Endothelial cell of umbilical vein (primary cell): Measurements from ENCODE around the gene RIPK3. TPM values are rescaled to one million over a fixed set of nuclear protein-coding genes. Genes with fewer than 3 reads are reported as not detected.

Experiments
- BruUV-seq: library from RNA; stranded (reverse); fragments of 400-500 nt; replicated peaks from 2 replicates; lab custom pipeline; 2021; lab: Mats Ljungman, UMichigan
- CTCF ChIA-PET: fragments of 300-600, 350-600 bp; sonication (Branson Sonifier 250); formaldehyde crosslinking; loops from one replicate; lab custom pipeline; 2021; ENCODE audit warnings: antibody characterized with exemption, inconsistent platforms; lab: Charles Lee
- POLR2A ChIA-PET: fragments of 300-600, 350-600 bp; sonication (Branson Sonifier 250); formaldehyde crosslinking; loops from one replicate; lab custom pipeline; 2021; ENCODE audit warnings: antibody characterized with exemption, inconsistent platforms; lab: Charles Lee
- DNase-seq: peaks from one replicate; pipeline ENCODE4 v3.0.0-alpha.2; 2011; ENCODE audit warnings: low read depth, low spot score
- FAIRE-seq: peaks from 2 replicates; lab custom pipeline; 2011; peaks lifted over from hg19 to GRCh38; lab: Jason Lieb, UNC
- H2AFZ ChIP-seq: 2 replicates; pipeline ENCODE4 v1.6.0; 2012; ENCODE audit warnings: low read depth, low read length, control low read depth, inconsistent platforms
- H3K27ac ChIP-seq: 2 replicates; pipeline ENCODE4 v1.5.1; 2011; ENCODE audit warnings: low read depth, mild to moderate bottlenecking, control low read depth, low read length, moderate library complexity; ENCODE audit not compliant: insufficient read depth
- H3K27me3 ChIP-seq, 2 experiments: 2 replicates each; pipeline versions ENCODE4 v1.6.0 to v1.6.1; 2011; ENCODE audit warnings: low read length in 2 of 2, mixed read lengths in 1 of 2; ENCODE audit not compliant: control insufficient read depth in 2 of 2, insufficient read depth in 2 of 2
- H3K36me3 ChIP-seq, 2 experiments: 2 replicates in 1 of 2; 3 replicates in 1 of 2; pipeline ENCODE4 v1.5.1; 2011; ENCODE audit warnings: low read length in 2 of 2, mild to moderate bottlenecking in 1 of 2, moderate library complexity in 1 of 2; ENCODE audit not compliant: control insufficient read depth in 2 of 2, insufficient read depth in 2 of 2; ENCODE audit errors: extremely low read depth in 1 of 2
- H3K4me1 ChIP-seq: 3 replicates; pipeline ENCODE4 v1.5.1; 2011; ENCODE audit warnings: mild to moderate bottlenecking, low read length; ENCODE audit not compliant: control insufficient read depth, insufficient read depth; ENCODE audit errors: extremely low read depth
- H3K4me2 ChIP-seq: 2 replicates; pipeline ENCODE4 v1.6.1; 2011; ENCODE audit warnings: low read length, control low read depth, mixed read lengths; ENCODE audit not compliant: insufficient read depth
- H3K4me3 ChIP-seq, 3 experiments: fragments of 200-600 bp in 1 of 3; sonication (generic), shearing (Covaris generic) in 1 of 3; replicated peaks in 1 of 3; 2 replicates each; pipeline ENCODE4 v1.5.1; 2011 to 2016; ENCODE audit warnings: control low read depth in 3 of 3, low read length in 3 of 3, mild to moderate bottlenecking in 2 of 3, inconsistent platforms in 1 of 3, low read depth in 1 of 3, moderate library complexity in 1 of 3; ENCODE audit not compliant: insufficient read depth in 1 of 3
- H3K79me2 ChIP-seq: 2 replicates; pipeline ENCODE4 v1.6.0; 2012; ENCODE audit warnings: low read length, inconsistent platforms; ENCODE audit not compliant: control insufficient read depth, insufficient read depth
- H3K9ac ChIP-seq: replicated peaks from 2 replicates; pipeline ENCODE3; 2011; ENCODE audit warnings: low read length, control low read depth; ENCODE audit not compliant: insufficient read depth; ENCODE audit errors: extremely low read depth
- H3K9me1 ChIP-seq: replicated peaks from 3 replicates; pipeline ENCODE4 v1.6.0; 2011; ENCODE audit warnings: mild to moderate bottlenecking, low read length; ENCODE audit not compliant: control insufficient read depth, insufficient read depth; ENCODE audit errors: extremely low read depth
- H3K9me3 ChIP-seq: replicated peaks from 2 replicates; pipeline ENCODE4 v1.5.1; 2012; ENCODE audit warnings: low read length, inconsistent platforms; ENCODE audit not compliant: control insufficient read depth, insufficient read depth
- H4K20me1 ChIP-seq: replicated peaks from 2 replicates; pipeline ENCODE3; 2011; ENCODE audit warnings: mild to moderate bottlenecking, low read length; ENCODE audit not compliant: control insufficient read depth, insufficient read depth; ENCODE audit errors: extremely low read depth
- CTCF ChIP-seq, 2 donors: IDR thresholded peaks; 1 replicate in 1 of 2; 2 replicates in 1 of 2; pipeline ENCODE4 v1.5.1; 2011; ENCODE audit warnings: low read length in 2 of 2, mild to moderate bottlenecking in 2 of 2, moderate library complexity in 2 of 2, control low read depth in 1 of 2, inconsistent platforms in 1 of 2, low read depth in 1 of 2; ENCODE audit not compliant: insufficient read depth in 1 of 2; ENCODE audit errors: extremely low read depth in 1 of 2
- EZH2 ChIP-seq: IDR thresholded peaks from 2 replicates; pipeline ENCODE4 v1.6.1; 2012; ENCODE audit warnings: borderline replicate concordance, low read depth, mild to moderate bottlenecking, moderate library complexity, low read length, inconsistent platforms; ENCODE audit not compliant: severe bottlenecking
- FOS ChIP-seq: IDR thresholded peaks from 2 replicates; pipeline ENCODE4 v1.6.1; 2011; ENCODE audit warnings: mild to moderate bottlenecking, low read length, moderate library complexity, borderline replicate concordance; ENCODE audit not compliant: insufficient read depth
- GATA2 ChIP-seq: IDR thresholded peaks from 2 replicates; pipeline ENCODE4 v1.7.0; 2011; ENCODE audit warnings: low read depth, mild to moderate bottlenecking, moderate library complexity, mixed read lengths, low read length; ENCODE audit not compliant: insufficient read length, insufficient read depth
- JUN ChIP-seq: IDR thresholded peaks from 2 replicates; pipeline ENCODE4 v1.6.1; 2011; ENCODE audit warnings: borderline replicate concordance, low read depth; ENCODE audit not compliant: insufficient read length, insufficient read depth
- MAX ChIP-seq: IDR thresholded peaks from 2 replicates; pipeline ENCODE4 v1.6.1; 2011; ENCODE audit not compliant: insufficient read depth, insufficient read length
- MYC ChIP-seq: IDR thresholded peaks from one replicate; pipeline ENCODE4 v1.6.1; 2011; ENCODE audit warnings: mild to moderate bottlenecking, low read depth, low read length
- POLR2A ChIP-seq: IDR thresholded peaks from 2 replicates; pipeline ENCODE4 v1.6.1; 2012; ENCODE audit warnings: low read depth, mild to moderate bottlenecking, control low read depth, low read length
- POLR2AphosphoS5 ChIP-seq: IDR thresholded peaks from 2 replicates; pipeline ENCODE4 v1.6.1; 2012; ENCODE audit warnings: low read depth, mild to moderate bottlenecking, control low read depth, low read length, moderate library complexity; ENCODE audit not compliant: insufficient read depth
- dilution Hi-C: fragments of 300-500 bp; cut with MboI; formaldehyde crosslinking; loops from one replicate; pipeline ENCODE4 v1.15.0; 2019; ENCODE audit warnings: low sequenced_read_pairs; ENCODE audit not compliant: extremely low pct_ligation_motif_present
- intact Hi-C: fragments of 100-400 bp; cut with micrococcal nuclease; formaldehyde crosslinking; loops from one replicate; pipeline ENCODE4 v1.10.0; 2022
- polyA plus RNA-seq, 4 experiments: library from polyadenylated mRNA; depleted of rRNA in 3 of 4; stranded (reverse) in 3 of 4; unstranded in 1 of 4; fragments of >200 nt; gene quantifications; 2 replicates each; pipeline versions ENCODE4 v1.2.1 to v1.2.3, GENCODE V29; 2011 to 2012; ENCODE audit warnings: missing spikeins in 1 of 4
- total RNA-seq: library from RNA; stranded (reverse); gene quantifications from 2 replicates; pipeline ENCODE4 v1.2.3, GENCODE V29; 2021

Gene RIPK3
- total and polyA plus RNA-seq, 2 donors (not counting 3 experiments of a cell fraction or from before 2014, with no cell fraction given): 3.1 to 5.1 TPM

GRCh38 chr14:24361326-24361725 is 21.5 kb upstream of the RIPK3 start:
- no peak for TF ChIP-seq FOS
- no peak for TF ChIP-seq MYC
- no peak for TF ChIP-seq JUN
- TF ChIP-seq GATA2: no peak
- no peak for TF ChIP-seq MAX
- TF ChIP-seq CTCF (IDR thresholded peaks at IDR 0.05; ENCODE audit: extremely low read depth in 1 of 2, insufficient read depth in 1 of 2, low read depth in 1 of 2, low read length in 2 of 2): no peak
- no peak for TF ChIP-seq EZH2
- TF ChIP-seq POLR2AphosphoS5: no peak
- TF ChIP-seq POLR2A: no peak
- peaks cover 0 to 3% of the 10 kb centered on the region in 2 experiments for H3K27me3 ChIP-seq
- DNase-seq (no peak), FAIRE-seq (no peak)
- no peak overlapping the region for H3K9ac ChIP-seq
- intact Hi-C loops (no loop called here), dilution Hi-C loops (no loop called here)
- no peak overlapping the region for H3K27ac ChIP-seq
- no peak overlapping the region for H3K4me2 ChIP-seq
- CTCF ChIA-PET: interaction anchor here (0.8 to 8.1 kb wide), 11 partner anchors 10 to 75 kb away, joined by 3 to 62 read pairs (median 4); no protein-coding TSS in a partner anchor
- POLR2A ChIA-PET: no interaction called here
- H3K9me3 ChIP-seq: no peaks in the 10 kb centered on the region
- no peaks in the 10 kb centered on the region for H3K79me2 ChIP-seq
- no peaks in the 10 kb centered on the region for H3K36me3 ChIP-seq
- no peak overlapping the region for H3K4me3 ChIP-seq
- H3K4me1 ChIP-seq: peaks cover 9% of the 10 kb centered on the region
- no peaks in the 10 kb centered on the region for H3K9me1 ChIP-seq
- H2AFZ ChIP-seq: no peak overlapping the region
- no peaks in the 10 kb centered on the region for H4K20me1 ChIP-seq
- BruUV-seq: no TSS peak
